ENCODE results near the gene MGAT4A. TPM values are rescaled to one million over a fixed set of nuclear protein-coding genes. Genes with fewer than 3 reads are reported as not detected.

The MGAT4A gene
- total and polyA plus RNA-seq, 2 of the 13 experiments (the other 11 are each of a cell fraction or from before 2014, with no cell fraction given): 47.2 to 90.9 TPM

- no peak for TF ChIP-seq ELK4 (CRISPR knock-in tag; IDR thresholded peaks at IDR 0.05; ENCODE audit: borderline replicate concordance)
- no peak for TF ChIP-seq ZIK1 (CRISPR knock-in tag; IDR thresholded peaks at IDR 0.05; ENCODE audit: borderline replicate concordance, low read depth)
- no peak for TF ChIP-seq ATF5 (CRISPR knock-in tag; IDR thresholded peaks at IDR 0.05; ENCODE audit: low read depth)
- TF ChIP-seq KDM4B (CRISPR knock-in tag; IDR thresholded peaks at IDR 0.05): no peak
- peak; percentile 58; the same call in 1 of the 2 replicates for TF ChIP-seq FOXC1 (CRISPR knock-in tag; IDR thresholded peaks at IDR 0.05; ENCODE audit: borderline replicate concordance)
- no peak for TF ChIP-seq HDAC6 (IDR thresholded peaks at IDR 0.05; ENCODE audit: low read depth, low read length)
- TF ChIP-seq SNAPC5 (CRISPR knock-in tag; IDR thresholded peaks at IDR 0.05; ENCODE audit: borderline replicate concordance): no peak
- TF ChIP-seq ZBTB40 (IDR thresholded peaks at IDR 0.05): no peak
- TF ChIP-seq ZBTB40 (CRISPR knock-in tag; IDR thresholded peaks at IDR 0.05): no peak
- TF ChIP-seq ZNF609 (CRISPR knock-in tag; IDR thresholded peaks at IDR 0.05; ENCODE audit: borderline replicate concordance): no peak
- TF ChIP-seq MZF1 (CRISPR knock-in tag; IDR thresholded peaks at IDR 0.05; ENCODE audit: borderline replicate concordance): no peak
These were observed 37.6 kb upstream of the MGAT4A start (continued) for GRCh38 chr2:98768384-98769113.
